Stimulated activated CD8-positive, alpha-beta memory T cell treated with anti-CD3 and anti-CD28 coated beads, Interleukin-7, amount 100 ng/mL, for 4 hours (primary cell): Measurements from ENCODE around the gene PYDC1.
A peak's percentile ranks its signal among the peaks of the same experiment; 100 is the strongest.
"Not testable (repeated sequence)": the region's sequence is repeated elsewhere in the genome, so short reads cannot be mapped to it uniquely, and the experiment has no call there.

ENCODE experiments used
- DNase-seq, 2 donors: peaks; one replicate each; pipeline ENCODE4 v3.0.0-alpha.2; 2020; ENCODE audit warnings: low read depth in 2 of 2

Gene PYDC1

GRCh38 chr16:31221357-31222160, 4.6 kb upstream of the PYDC1 start:
- DNase-seq: no peak

- no peak for DNase-seq
These were observed 2.3 kb upstream of the PYDC1 start for GRCh38 chr16:31219154-31219741.

- DNase-seq: no peak
These were observed 198 bp upstream of the PYDC1 start for GRCh38 chr16:31217136-31217530.

DNA sequence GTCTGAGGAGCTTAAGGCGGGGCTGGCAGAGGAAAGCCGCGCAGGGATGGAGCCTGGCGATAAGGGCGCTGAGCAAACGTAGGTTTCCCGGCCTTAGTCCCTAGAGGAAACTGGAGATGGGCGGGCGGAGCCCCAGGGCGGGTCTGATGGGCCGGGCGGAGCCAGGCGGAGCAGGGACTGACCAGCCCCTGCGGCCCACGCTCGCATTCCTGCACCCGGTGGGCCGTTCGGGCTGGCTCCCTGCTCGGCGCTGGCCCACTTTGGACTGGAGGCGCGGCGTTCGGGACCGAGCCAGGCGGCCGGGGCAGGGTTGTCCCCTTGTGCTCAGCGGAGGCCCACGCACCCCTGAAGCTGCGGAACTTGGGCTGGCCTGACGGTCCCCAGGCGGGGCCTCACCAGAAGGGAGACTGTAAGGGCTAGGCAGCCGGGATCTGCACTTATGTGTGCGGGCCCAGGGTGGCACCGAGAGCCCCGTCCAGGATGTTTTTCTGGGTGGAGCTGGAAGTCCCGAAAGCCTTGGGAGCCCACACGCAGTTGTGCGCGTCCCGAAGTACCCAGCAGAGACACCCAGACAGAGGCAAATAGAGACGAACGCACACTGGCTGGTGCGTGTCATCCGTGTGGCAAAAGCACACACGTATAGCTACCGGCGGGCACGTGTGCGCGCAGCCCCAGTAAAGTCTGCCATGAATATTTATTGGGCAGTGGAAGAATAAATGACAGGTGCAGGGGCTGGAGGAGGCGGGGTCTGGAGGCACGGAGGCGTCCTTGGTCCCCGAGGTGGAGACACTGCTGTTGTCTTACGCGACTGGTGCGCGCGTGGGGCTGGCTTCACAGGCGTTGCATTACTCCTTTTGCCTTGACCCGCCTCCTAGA, 1.4 kb downstream of the PYDC1 start:
- peak in 1 of 2 donors; percentile 11 for DNase-seq

DNA sequence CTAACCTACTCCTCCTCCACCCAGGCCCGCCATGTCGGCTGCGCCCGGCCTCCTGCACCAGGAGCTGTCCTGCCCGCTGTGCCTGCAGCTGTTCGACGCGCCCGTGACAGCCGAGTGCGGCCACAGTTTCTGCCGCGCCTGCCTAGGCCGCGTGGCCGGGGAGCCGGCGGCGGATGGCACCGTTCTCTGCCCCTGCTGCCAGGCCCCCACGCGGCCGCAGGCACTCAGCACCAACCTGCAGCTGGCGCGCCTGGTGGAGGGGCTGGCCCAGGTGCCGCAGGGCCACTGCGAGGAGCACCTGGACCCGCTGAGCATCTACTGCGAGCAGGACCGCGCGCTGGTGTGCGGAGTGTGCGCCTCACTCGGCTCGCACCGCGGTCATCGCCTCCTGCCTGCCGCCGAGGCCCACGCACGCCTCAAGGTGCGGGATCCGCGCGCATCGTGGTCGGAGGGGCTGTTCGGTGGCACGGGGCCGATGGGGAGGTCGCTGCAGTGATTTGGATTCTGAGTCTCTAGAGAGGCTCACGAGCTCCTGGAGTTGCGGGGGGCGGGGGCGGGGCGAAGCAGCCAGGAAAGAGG, 2.1 kb downstream of the PYDC1 start:
- DNase-seq: no peak

GRCh38 chr16:31213877-31214707, 2.8 kb downstream of the PYDC1 start, which contains the start of gene TRIM72:
Gene TRIM72 (plus strand): TSS chr16:31214119. CDS start chr16:31214739, 620 bp downstream.
- DNase-seq: no peak

DNA sequence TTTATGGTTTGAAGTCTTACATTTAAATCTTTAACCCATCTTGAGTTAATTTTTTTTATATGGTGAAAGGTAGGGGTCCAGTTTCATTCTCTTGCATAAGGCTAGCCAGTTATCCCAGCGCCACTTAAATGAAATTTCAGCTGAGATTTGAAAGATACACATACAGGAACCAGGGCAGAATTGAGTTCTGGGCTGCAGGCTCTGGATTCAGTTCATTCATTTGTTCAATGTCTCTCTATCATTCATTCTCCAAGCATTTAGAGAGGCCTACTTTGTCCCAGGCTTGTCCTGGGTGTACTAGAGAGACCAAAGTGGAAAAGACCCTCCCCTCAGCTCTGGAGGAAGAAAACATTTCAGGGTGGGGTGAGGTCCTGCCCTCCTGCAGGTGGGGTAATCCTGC, 3.6 kb downstream of the PYDC1 start:
- no peak for DNase-seq

GRCh38 chr16:31206776-31207175, 10.2 kb downstream of the PYDC1 start:
- DNase-seq: no peak

GRCh38 chr16:31204871-31205666, 11.9 kb downstream of the PYDC1 start:
- no peak for DNase-seq

GRCh38 chr16:31202414-31203375, 14.2 kb downstream of the PYDC1 start, which contains the start of gene PYCARD:
Gene PYCARD (minus strand): TSS chr16:31202760. CDS start chr16:31202690, 70 bp downstream.
- no peak for DNase-seq

DNA sequence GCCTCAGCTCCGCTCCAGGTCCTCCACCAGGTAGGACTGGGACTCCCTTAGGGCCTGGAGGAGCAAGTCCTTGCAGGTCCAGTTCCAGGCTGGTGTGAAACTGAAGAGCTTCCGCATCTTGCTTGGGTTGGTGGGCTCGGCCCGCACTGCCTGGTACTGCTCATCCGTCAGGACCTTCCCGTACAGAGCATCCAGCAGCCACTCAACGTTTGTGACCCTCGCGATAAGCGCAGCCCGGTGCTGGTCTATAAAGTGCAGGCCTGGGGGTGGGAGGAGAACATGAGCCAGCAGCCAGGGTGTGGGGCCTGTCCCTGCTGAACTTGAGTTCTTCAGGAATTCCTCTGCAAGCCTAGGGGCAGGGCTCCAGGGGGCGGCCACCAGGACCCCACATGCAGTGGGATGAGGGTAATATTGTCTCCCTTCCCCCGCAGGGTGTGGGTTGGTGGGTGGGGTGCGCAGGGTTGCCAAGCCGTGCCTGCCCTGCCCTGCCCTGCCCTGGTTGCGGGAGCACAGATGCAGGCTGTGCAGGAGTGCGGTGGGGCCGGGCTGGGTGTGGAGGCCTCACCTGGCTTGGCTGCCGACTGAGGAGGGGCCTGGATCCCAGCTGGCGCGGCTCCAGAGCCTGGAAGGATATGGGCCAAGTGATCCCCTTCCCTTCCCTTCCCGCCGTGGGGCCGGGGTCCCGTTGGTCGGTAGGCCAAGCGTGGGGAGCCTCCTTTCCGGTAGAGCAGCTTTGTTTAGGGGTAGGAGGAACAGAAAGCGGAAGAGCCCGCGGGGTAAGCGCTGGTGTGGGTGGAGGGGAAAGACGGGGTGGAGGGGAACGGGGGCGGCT, 15.1 kb downstream of the PYDC1 start:
- DNase-seq: peak in 1 of 2 donors; percentile 35

GRCh38 chr16:31200821-31201568, 15.9 kb downstream of the PYDC1 start:
- no peak for DNase-seq

DNA sequence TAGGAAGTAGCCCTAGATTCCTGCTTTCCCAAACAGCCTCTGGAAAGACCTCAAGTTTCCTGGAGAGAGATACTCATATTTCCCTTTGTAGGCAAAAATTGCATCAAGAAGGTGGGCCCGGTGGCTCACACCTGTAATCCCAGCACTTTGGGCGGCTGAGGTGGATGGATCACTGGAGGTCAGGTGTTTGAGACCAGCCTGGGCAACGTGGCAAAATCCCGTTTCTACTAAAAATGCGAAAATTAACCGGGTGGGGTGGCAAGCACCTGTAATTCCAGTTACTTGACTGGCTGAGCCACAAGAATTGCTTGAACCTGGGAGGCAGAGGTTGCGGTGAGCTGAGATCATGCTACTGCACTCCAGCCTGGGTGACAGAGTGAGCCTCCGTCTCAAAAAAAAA, 16.8 kb downstream of the PYDC1 start:
- not testable (repeated sequence) for DNase-seq

DNA sequence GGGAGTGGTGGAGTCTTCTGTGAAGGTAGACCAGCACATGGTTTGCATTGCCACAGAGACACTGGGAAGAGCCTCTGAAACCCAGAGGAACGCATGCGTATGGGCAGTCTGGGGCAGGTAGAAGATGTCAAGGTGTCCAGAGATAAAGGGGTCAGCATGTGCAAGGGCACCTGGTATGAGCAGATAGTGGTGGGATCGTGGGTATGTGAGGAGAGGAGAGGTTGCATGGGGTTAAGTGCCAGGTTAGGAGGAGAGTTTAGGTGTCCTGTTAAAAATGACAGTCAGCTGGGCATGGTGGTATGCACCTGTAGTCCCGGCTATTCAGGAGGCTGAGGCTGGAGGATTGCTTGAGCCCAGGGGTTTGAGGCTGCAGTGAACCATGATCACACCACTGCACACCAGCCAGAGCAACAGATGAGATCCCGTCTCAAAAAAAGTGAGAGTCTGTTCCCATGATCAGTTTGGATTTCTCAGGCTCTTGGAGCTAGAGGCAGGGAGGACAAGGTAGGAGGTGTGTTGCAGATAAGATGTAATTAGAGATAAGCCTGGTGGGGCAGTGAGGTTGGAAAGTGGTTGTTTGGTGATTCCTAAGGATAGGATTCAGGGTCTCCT, 17.4 kb downstream of the PYDC1 start:
- DNase-seq: no peak

- no peak for DNase-seq
These were observed 18.6 kb downstream of the PYDC1 start for GRCh38 chr16:31198207-31198882.
